Esophagus squamous epithelium (tissue), 5 donors: ENCODE data around the gene PLCXD3. TPM values are rescaled to one million over a fixed set of nuclear protein-coding genes. Genes with fewer than 3 reads are reported as not detected.

Experiments
- DNase-seq: peaks from one replicate; lab custom pipeline; 2025; lab: John Stamatoyannopoulos, UW
- H3K27ac ChIP-seq, 4 donors: fragments of 200-600 bp; sonication (generic); one replicate each; pipeline ENCODE4 v1.5.1; 2016 to 2019; ENCODE audit warnings: mild to moderate bottlenecking in 1 of 4
- H3K27me3 ChIP-seq, 4 donors: fragments of 200-600 bp; sonication (generic); 1 replicate in 3 of 4; 2 replicates in 1 of 4; pipeline versions ENCODE4 v1.5.1 to v1.6.0; 2017 to 2021; ENCODE audit warnings: antibody characterized with exemption in 1 of 4
- H3K36me3 ChIP-seq, 3 donors: fragments of 200-600 bp; sonication (generic); one replicate each; pipeline ENCODE4 v1.5.1; 2016 to 2019
- H3K4me1 ChIP-seq, 3 donors: fragments of 200-600 bp; sonication (generic); one replicate each; pipeline ENCODE4 v1.5.1; 2017 to 2019
- H3K4me3 ChIP-seq, 4 donors: fragments of 200-600 bp; sonication (generic); 1 replicate in 3 of 4; 2 replicates in 1 of 4; pipeline ENCODE4 v1.5.1; 2016 to 2019; ENCODE audit warnings: mild to moderate bottlenecking in 2 of 4, moderate library complexity in 1 of 4
- H3K9me3 ChIP-seq, 3 donors: fragments of 200-600 bp; sonication (generic); one replicate each; pipeline ENCODE4 v1.5.1; 2016 to 2019
- CTCF ChIP-seq, 6 experiments: fragments of 450-650 bp in 4 of 6; fragments of 200-600 bp in 2 of 6; sonication (generic) in 2 of 6; IDR thresholded peaks; one replicate each; pipeline ENCODE4 v1.5.1; 2016 to 2019; ENCODE audit warnings: antibody characterized with exemption in 6 of 6, mild to moderate bottlenecking in 4 of 6, moderate library complexity in 4 of 6
- POLR2A ChIP-seq, 4 donors: fragments of 450-650 bp; IDR thresholded peaks; one replicate each; pipeline ENCODE4 v1.6.1; 2017; ENCODE audit warnings: antibody characterized with exemption in 4 of 4, mild to moderate bottlenecking in 4 of 4, moderate library complexity in 3 of 4
- WGBS, 2 donors: methylation state at CpG; one replicate each; pipeline ENCODE4 v1.1.5; 2018; 5-methylcytosine and 5-hydroxymethylcytosine counted together
- intact Hi-C: fragments of 100-400 bp; cut with DNase I; formaldehyde crosslinking; loops from one replicate; pipeline ENCODE4 v1.15.0; 2022
- total RNA-seq, 4 donors: library from RNA; depleted of rRNA; stranded (reverse); fragments of >200 nt; gene quantifications; one replicate each; pipeline ENCODE4 v1.1.0, GENCODE V29; 2016
- donor health status: DM: yes; HTN: yes; CAD: no.

The PLCXD3 gene
- total RNA-seq, 4 donors from 2014 or later = 0.13 to 1.5 (median 0.94) TPM; not detected in 1

GRCh38 chr5:41305056-41305455, 205.3 kb downstream of the PLCXD3 start:
- H3K4me1 ChIP-seq = no peaks in the 10 kb centered on the region
- H3K4me3 ChIP-seq = no peak overlapping the region
- TF ChIP-seq POLR2A (IDR thresholded peaks at IDR 0.05) = no peak
- TF ChIP-seq CTCF (IDR thresholded peaks at IDR 0.05) = no peak
- no peaks in the 10 kb centered on the region for H3K9me3 ChIP-seq
- DNase-seq = no peak
- H3K36me3 ChIP-seq = no peaks in the 10 kb centered on the region
- H3K27ac ChIP-seq = no peak overlapping the region
- H3K27me3 ChIP-seq = no peaks in the 10 kb centered on the region
- 48 to 67% methylated on average over 2 of the region's 2 CpGs for WGBS, 2 donors
- intact Hi-C loops = no loop called here

- WGBS, 2 donors = 53 to 81% methylated on average over 1 of the region's 1 CpG
- Histone ChIP-seq H3K27ac (no peak overlapping the region), H3K4me3 (no peak overlapping the region), H3K36me3 (no peaks in the 10 kb centered on the region), H3K4me1 (no peaks in the 10 kb centered on the region), H3K27me3 (no peaks in the 10 kb centered on the region), H3K9me3 (peaks cover 0 to under 1% (median 0%) of the 10 kb centered on the region in 3 donors)
- TF ChIP-seq CTCF (IDR thresholded peaks at IDR 0.05) (no peak), POLR2A (IDR thresholded peaks at IDR 0.05) (no peak)
- intact Hi-C loops = no loop called here
- DNase-seq = no peak
These were observed 214.3 kb downstream of the PLCXD3 start for GRCh38 chr5:41296066-41296465.

- H3K36me3 ChIP-seq = no peaks in the 10 kb centered on the region
- H3K4me1 ChIP-seq = no peaks in the 10 kb centered on the region
- H3K27me3 ChIP-seq = no peaks in the 10 kb centered on the region
- 64 to 79% methylated on average over 2 to 3 of the region's 3 CpGs for WGBS, 2 donors
- intact Hi-C loops = no loop called here
- H3K27ac ChIP-seq = no peak overlapping the region
- peaks cover 0 to 7% (median 0%) of the 10 kb centered on the region in 3 donors for H3K9me3 ChIP-seq
- TF ChIP-seq CTCF (IDR thresholded peaks at IDR 0.05) = no peak
- no peak for DNase-seq
- no peak overlapping the region for H3K4me3 ChIP-seq
These were observed 219.1 kb downstream of the PLCXD3 start for GRCh38 chr5:41291323-41291722.

- intact Hi-C loops = no loop called here
- no peak for DNase-seq
- Histone ChIP-seq H3K27me3 (no peaks in the 10 kb centered on the region), H3K4me3 (no peak overlapping the region), H3K9me3 (peaks cover 0 to 7% (median 0%) of the 10 kb centered on the region in 3 donors), H3K4me1 (no peaks in the 10 kb centered on the region), H3K36me3 (no peaks in the 10 kb centered on the region), H3K27ac (no peak overlapping the region)
- no CpG with 5 or more reads among the region's 2 CpGs for WGBS, 2 donors
- TF ChIP-seq POLR2A (IDR thresholded peaks at IDR 0.05) = no peak
- TF ChIP-seq CTCF (IDR thresholded peaks at IDR 0.05) = no peak
These were observed 219.6 kb downstream of the PLCXD3 start for GRCh38 chr5:41290810-41291209.

- H3K36me3 ChIP-seq = no peaks in the 10 kb centered on the region
- intact Hi-C loops = no loop called here
- WGBS, 2 donors = 90% methylated on average over 2 of the region's 4 CpGs; no CpG with 5 or more reads in 1 of the 2 donors
These were observed 220.4 kb downstream of the PLCXD3 start for GRCh38 chr5:41289970-41290464.

More at GRCh38 chr5:41289970-41290464, 220.4 kb downstream of the PLCXD3 start:
- H3K27ac ChIP-seq = no peak overlapping the region
- H3K27me3 ChIP-seq = no peaks in the 10 kb centered on the region
- H3K4me1 ChIP-seq = no peaks in the 10 kb centered on the region
- TF ChIP-seq POLR2A (IDR thresholded peaks at IDR 0.05) (no peak), CTCF (IDR thresholded peaks at IDR 0.05) (no peak)
- no peak overlapping the region for H3K4me3 ChIP-seq
- DNase-seq = no peak
- H3K9me3 ChIP-seq = peaks cover 0 to 7% (median 0%) of the 10 kb centered on the region in 3 donors
